Endodermal cell (in vitro differentiated cells): ENCODE data around the gene TBC1D8. TPM values are rescaled to one million over a fixed set of nuclear protein-coding genes. Genes with fewer than 3 reads are reported as not detected.

ENCODE experiments used
- DNase-seq: peaks from one replicate; pipeline ENCODE4 v3.0.0-alpha.2; 2017
- H3K27ac ChIP-seq: 2 replicates; pipeline ENCODE4 v1.5.1; 2013; ENCODE audit warnings: mild to moderate bottlenecking, low read depth, low read length, moderate library complexity
- H3K27me3 ChIP-seq: 2 replicates; pipeline ENCODE4 v1.6.1; 2013; ENCODE audit warnings: mild to moderate bottlenecking, low read length, moderate library complexity; ENCODE audit not compliant: insufficient read depth, control insufficient read depth, poor library complexity, severe bottlenecking
- H3K36me3 ChIP-seq: 2 replicates; pipeline ENCODE4 v1.7.0; 2013; ENCODE audit warnings: mild to moderate bottlenecking, low read length, moderate library complexity; ENCODE audit not compliant: control insufficient read depth, insufficient read depth
- H3K4me1 ChIP-seq: one replicate; pipeline ENCODE4 v1.7.0; 2013; ENCODE audit warnings: low read length; ENCODE audit not compliant: control insufficient read depth, insufficient read depth
- H3K4me3 ChIP-seq: 2 replicates; pipeline ENCODE4 v1.5.1; 2013; ENCODE audit warnings: mild to moderate bottlenecking, low read length, moderate library complexity
- H3K9ac ChIP-seq: 2 replicates; pipeline ENCODE4 v1.6.1; 2013; ENCODE audit warnings: mild to moderate bottlenecking, low read length, moderate library complexity; ENCODE audit not compliant: poor library complexity, severe bottlenecking; ENCODE audit errors: extremely low read depth
- H3K9me3 ChIP-seq: 2 replicates; pipeline ENCODE4 v1.6.1; 2013; ENCODE audit warnings: mild to moderate bottlenecking, low read length, moderate library complexity; ENCODE audit not compliant: control insufficient read depth
- H3K27ac Mint-ChIP-seq: 2 replicates; pipeline ENCODE4 v1.8.0; 2020; ENCODE audit warnings: mixed read lengths
- H3K27me3 Mint-ChIP-seq: 2 replicates; pipeline ENCODE4 v1.8.0; 2021; ENCODE audit warnings: mild to moderate bottlenecking, mixed read lengths; ENCODE audit not compliant: insufficient read depth
- H3K36me3 Mint-ChIP-seq: 2 replicates; pipeline ENCODE4 v1.8.0; 2020; ENCODE audit warnings: low read depth, mixed read lengths
- H3K4me1 Mint-ChIP-seq: 2 replicates; pipeline ENCODE4 v1.8.0; 2020; ENCODE audit warnings: mixed read lengths
- H3K4me3 Mint-ChIP-seq: 2 replicates; pipeline ENCODE4 v1.8.0; 2020; ENCODE audit warnings: mild to moderate bottlenecking, moderate library complexity, mixed read lengths
- H3K9me3 Mint-ChIP-seq: 2 replicates; pipeline ENCODE4 v1.8.0; 2020; ENCODE audit warnings: mild to moderate bottlenecking, mixed read lengths
- CTCF ChIP-seq: fragments of 200-600 bp; sonication (generic); conservative IDR thresholded peaks from 2 replicates; pipeline ENCODE4 v1.5.0; 2021; ENCODE audit warnings: antibody characterized with exemption, mild to moderate bottlenecking
- WGBS, 2 experiments: methylation state at CpG; one replicate each; pipeline versions ENCODE4 v1.1.5 to v1.1.7; 2013; ENCODE audit warnings: missing lambda C conversion rate in 2 of 2, mixed read lengths in 1 of 2; ENCODE audit not compliant: insufficient coverage in 1 of 2, insufficient read length in 1 of 2; 5-methylcytosine and 5-hydroxymethylcytosine counted together
- total RNA-seq, 2 donors: library from RNA; stranded (reverse); fragmentation: NEBNext Ultra II Directional in 1 of 2; extraction: Animal tissue kit (Norgen Biotek cat#: 25700) in 1 of 2; gene quantifications; 2 replicates in 1 of 2; 3 replicates in 1 of 2; pipeline ENCODE4 v1.2.1, GENCODE V29; 2021

The TBC1D8 gene
- total RNA-seq, 2 donors from 2014 or later, result 14.4 to 14.5 TPM

DNA sequence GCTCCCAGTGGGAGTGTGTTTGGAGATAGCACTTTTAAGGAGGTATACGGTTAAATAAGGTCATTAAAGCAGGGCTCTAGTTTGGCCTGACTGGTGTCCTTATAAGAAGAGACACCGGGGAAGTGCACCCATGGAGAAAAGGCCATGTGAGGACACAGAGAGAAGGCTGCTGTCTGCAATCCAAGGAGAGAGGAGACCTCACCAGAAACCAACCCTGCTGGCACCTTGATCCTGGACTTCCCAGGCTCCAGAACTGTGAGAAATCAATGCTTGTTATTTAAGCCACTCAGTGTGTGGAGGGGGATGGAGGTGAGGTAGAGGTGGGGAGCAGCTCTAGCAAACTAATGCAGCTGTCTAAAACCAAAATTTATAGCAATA lies 87.1 kb downstream of the TBC1D8 start:
- H3K9me3 Mint-ChIP-seq, result no peaks in the 10 kb centered on the region
- peaks cover 5% of the 10 kb centered on the region for H3K4me1 Mint-ChIP-seq
- H3K9ac ChIP-seq, result no peak overlapping the region
- H3K4me1 ChIP-seq, result no peaks in the 10 kb centered on the region
- DNase-seq, result no peak
- H3K36me3 ChIP-seq, result no peaks in the 10 kb centered on the region
- H3K4me3 ChIP-seq, result no peak overlapping the region
- H3K9me3 ChIP-seq, result no peaks in the 10 kb centered on the region
- H3K4me3 Mint-ChIP-seq, result no peak overlapping the region
- H3K27ac Mint-ChIP-seq, result no peak overlapping the region
- H3K36me3 Mint-ChIP-seq, result peaks cover 8% of the 10 kb centered on the region
- no peaks in the 10 kb centered on the region for H3K27me3 Mint-ChIP-seq
- 97% methylated on average over 2 of the region's 2 CpGs; no CpG with 5 or more reads in 1 of the 2 experiments for WGBS, 2 experiments
- no peak overlapping the region for H3K27ac ChIP-seq
- no peaks in the 10 kb centered on the region for H3K27me3 ChIP-seq
- no peak for TF ChIP-seq CTCF

DNA sequence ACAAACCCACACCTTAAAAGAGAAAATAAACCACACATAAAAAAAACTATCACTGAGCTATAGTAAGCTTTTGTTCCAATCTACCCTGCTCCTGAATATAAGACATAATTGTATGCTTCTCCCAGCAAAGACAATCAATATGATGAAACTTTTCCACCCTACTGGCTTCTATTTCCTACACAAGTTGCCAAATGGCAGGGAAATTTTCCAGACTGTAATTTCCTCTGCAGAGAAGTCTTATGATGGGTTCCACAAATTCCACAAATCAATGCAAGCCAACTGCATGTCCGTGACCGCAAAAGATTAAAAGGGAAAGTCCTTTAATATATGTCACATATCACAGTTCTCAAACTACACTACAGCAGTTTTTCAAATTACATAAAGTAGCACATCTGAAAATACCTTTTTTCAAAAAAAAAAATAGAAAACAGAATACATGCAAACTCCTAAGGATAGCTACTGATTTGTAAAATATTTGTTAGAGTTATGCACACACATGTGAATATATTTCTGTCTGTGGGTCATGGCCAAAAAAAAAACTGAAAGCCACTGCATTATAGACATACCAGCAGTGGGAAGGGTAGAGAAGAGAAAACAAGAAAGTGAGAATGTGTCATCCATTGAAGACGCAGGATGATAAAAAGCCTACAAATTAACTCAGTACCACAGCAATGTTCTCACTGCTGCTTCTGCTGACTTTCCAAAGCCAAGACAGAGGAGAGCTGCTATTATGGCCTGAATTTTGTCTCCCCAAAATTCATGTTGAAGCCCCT lies 87.6 kb downstream of the TBC1D8 start:
- H3K27me3 Mint-ChIP-seq, result no peaks in the 10 kb centered on the region
- TF ChIP-seq CTCF, result no peak
- H3K4me1 ChIP-seq, result no peaks in the 10 kb centered on the region
- no peak for DNase-seq
- no peak overlapping the region for H3K4me3 ChIP-seq
- H3K27ac Mint-ChIP-seq, result no peak overlapping the region
- H3K9me3 Mint-ChIP-seq, result no peaks in the 10 kb centered on the region
- no peaks in the 10 kb centered on the region for H3K36me3 ChIP-seq
- H3K9ac ChIP-seq, result no peak overlapping the region
- peaks cover 5% of the 10 kb centered on the region for H3K4me1 Mint-ChIP-seq
- 99 to 100% methylated on average over 2 to 3 of the region's 3 CpGs for WGBS, 2 experiments
- H3K27ac ChIP-seq, result no peak overlapping the region
- peaks cover 9% of the 10 kb centered on the region for H3K36me3 Mint-ChIP-seq
- H3K4me3 Mint-ChIP-seq, result no peak overlapping the region
- H3K27me3 ChIP-seq, result no peaks in the 10 kb centered on the region
- H3K9me3 ChIP-seq, result no peaks in the 10 kb centered on the region

GRCh38 chr2:101058386-101058785 lies 92.8 kb downstream of the TBC1D8 start:
- H3K9me3 ChIP-seq, result no peaks in the 10 kb centered on the region
- no peak overlapping the region for H3K9ac ChIP-seq
- no peaks in the 10 kb centered on the region for H3K27me3 Mint-ChIP-seq
- no peaks in the 10 kb centered on the region for H3K4me1 ChIP-seq
- no peaks in the 10 kb centered on the region for H3K27me3 ChIP-seq
- H3K27ac ChIP-seq, result no peak overlapping the region
- no peak for TF ChIP-seq CTCF
- no peaks in the 10 kb centered on the region for H3K36me3 ChIP-seq
- H3K27ac Mint-ChIP-seq, result no peak overlapping the region
- no peaks in the 10 kb centered on the region for H3K9me3 Mint-ChIP-seq
- H3K36me3 Mint-ChIP-seq, result peaks cover 26% of the 10 kb centered on the region
- no peaks in the 10 kb centered on the region for H3K4me1 Mint-ChIP-seq
- H3K4me3 Mint-ChIP-seq, result no peak overlapping the region
- WGBS, 2 experiments, result 92% methylated on average over 2 to 3 of the region's 3 CpGs
- no peak overlapping the region for H3K4me3 ChIP-seq
- no peak for DNase-seq
